H7 (cell line): ENCODE results near the gene HACD4. TPM values are rescaled to one million over a fixed set of nuclear protein-coding genes. Genes with fewer than 3 reads are reported as not detected.

Experiments
- DNase-seq: peaks from one replicate; pipeline ENCODE4 v3.0.0; 2012
- H3K27me3 ChIP-seq: 2 replicates; pipeline ENCODE4 v1.6.0; 2011; ENCODE audit warnings: mild to moderate bottlenecking, low read length; ENCODE audit not compliant: control insufficient read depth, insufficient read depth
- H3K36me3 ChIP-seq: replicated peaks from 2 replicates; pipeline ENCODE4 v1.5.1; 2011; ENCODE audit warnings: low read length; ENCODE audit not compliant: control insufficient read depth, insufficient read depth
- H3K4me3 ChIP-seq: 2 replicates; pipeline ENCODE4 v1.5.1; 2011; ENCODE audit warnings: low read depth, mild to moderate bottlenecking, control low read depth, low read length, moderate library complexity; ENCODE audit not compliant: insufficient read depth
- total RNA-seq: library from RNA; depleted of rRNA; stranded (reverse); fragments of >200 nt; shearing (Covaris generic); gene quantifications from 2 replicates; pipeline ENCODE4 v1.2.3, GENCODE V29; 2014

Gene HACD4
- total RNA-seq, 1 experiment from 2014 or later: 0.42 TPM

DNA sequence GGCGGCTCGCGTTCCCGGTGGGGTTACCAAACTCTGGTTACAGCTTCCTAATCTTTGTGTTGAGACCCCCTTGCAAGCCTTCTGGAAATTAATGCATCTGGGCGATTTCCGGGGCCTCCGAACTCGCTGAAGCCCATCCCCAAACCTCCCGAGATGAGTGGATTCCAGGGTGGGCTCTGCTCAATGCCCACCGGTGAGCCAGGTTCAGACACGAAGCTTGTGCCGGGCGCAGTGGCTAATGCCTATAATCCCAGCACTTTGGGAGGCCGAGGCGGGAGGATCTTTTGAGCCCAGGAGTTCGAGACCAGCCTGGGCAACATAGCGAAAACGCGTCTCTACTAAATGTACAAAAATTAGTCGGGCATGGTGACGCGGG, 356 bp upstream of the HACD4 start:
- no peak for DNase-seq
- peak overlapping the region; percentile 45 for H3K4me3 ChIP-seq

DNA sequence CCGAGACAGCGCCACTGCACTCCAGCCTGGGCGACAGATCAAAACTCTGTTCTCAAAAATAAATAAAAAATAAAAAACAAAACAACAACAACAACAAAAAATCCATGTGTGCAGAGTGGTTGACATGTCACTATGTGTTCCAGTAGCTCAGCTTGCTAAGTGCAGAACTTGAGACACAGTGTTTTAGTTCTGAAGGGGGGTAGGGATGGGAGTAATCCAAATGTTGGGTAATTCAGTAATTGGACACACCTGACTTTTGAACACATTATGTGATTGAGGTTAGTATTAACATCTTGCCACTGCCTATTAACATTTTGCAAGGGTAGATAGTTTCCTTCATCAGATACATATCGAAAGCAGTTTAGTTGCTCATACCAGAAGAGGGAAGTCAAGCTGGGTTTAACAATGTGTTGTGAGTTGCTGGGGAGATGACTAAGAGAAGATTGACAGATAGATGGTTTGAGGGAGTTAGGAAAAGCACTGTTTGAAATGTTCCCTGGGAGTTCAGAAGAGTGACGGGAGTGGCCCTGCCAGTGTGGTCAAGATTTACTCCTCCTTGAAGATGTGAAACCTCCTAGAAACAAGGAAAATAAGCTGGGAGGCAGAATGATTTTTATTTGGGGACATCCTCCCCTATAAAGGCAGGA, 928 bp downstream of the HACD4 start:
- Histone ChIP-seq H3K36me3 (no peaks in the 10 kb centered on the region), H3K4me3 (no peak overlapping the region), H3K27me3 (no peaks in the 10 kb centered on the region)
- DNase-seq: peak; percentile 26

More for the DNA sequence above, 356 bp upstream of the HACD4 start:
- H3K36me3 ChIP-seq: no peaks in the 10 kb centered on the region
- H3K27me3 ChIP-seq: no peaks in the 10 kb centered on the region; the same call in 1 of the 2 replicates

DNA sequence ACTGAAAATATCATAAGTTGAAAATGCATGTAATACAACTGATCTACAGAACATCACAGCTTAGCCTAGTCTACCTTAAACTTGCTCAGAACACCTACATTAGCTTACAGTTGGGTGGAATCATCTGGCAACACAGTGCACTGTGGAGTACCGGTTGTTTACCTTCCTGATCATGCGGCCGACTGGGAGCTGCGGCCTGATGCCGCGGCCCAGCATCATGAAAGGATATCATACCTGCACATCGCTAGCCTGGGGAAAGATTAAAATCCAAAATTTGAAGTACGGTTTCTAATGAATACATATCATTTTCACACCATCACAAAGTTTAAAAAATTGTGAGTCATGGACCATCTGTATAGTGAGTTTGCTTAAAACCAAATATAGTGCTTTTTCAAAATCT, 1.8 kb downstream of the HACD4 start:
- H3K4me3 ChIP-seq: no peak overlapping the region
- no peaks in the 10 kb centered on the region for H3K36me3 ChIP-seq
- DNase-seq: no peak
- no peaks in the 10 kb centered on the region for H3K27me3 ChIP-seq

DNA sequence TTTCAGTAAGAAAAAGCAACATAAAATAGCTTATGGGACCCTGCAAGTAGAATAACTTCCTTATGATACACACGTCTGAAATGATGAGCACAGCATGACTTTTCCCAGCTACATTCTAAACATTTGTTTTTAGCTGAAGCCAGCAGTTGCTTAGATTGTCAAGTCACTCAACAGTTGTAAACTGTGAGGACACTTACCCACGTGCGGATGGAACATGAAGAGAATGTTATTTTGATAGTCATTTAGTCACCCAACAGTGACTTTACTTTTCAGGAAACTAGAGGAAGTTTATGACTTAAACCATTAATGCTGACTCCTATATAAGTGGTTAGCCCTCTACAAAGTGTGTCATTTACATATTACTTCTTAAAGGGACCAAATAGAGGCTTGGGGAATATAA, 3.0 kb downstream of the HACD4 start:
- Histone ChIP-seq H3K4me3 (no peak overlapping the region), H3K27me3 (no peaks in the 10 kb centered on the region), H3K36me3 (no peaks in the 10 kb centered on the region)
- no peak for DNase-seq

DNA sequence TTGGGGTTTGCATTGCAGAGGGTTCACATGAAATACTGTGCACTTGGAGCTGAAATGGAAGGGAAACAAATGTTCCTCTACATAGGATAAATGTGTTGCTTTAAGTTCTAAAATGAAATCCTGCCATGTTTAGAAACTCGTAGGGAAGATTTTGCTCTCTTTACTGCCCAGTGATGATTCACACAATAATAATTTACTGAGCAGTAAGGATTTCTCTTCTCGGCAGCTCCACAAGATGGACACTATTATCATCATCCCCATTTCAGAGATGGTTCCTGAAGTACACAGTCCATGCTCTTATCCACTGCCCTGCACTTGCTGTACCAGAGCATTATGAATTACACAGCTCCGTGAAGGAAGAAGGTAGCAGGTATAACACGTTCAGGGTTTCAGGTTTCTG, 4.1 kb downstream of the HACD4 start:
- Histone ChIP-seq H3K36me3 (no peaks in the 10 kb centered on the region), H3K4me3 (no peak overlapping the region), H3K27me3 (no peaks in the 10 kb centered on the region)
- no peak for DNase-seq

DNA sequence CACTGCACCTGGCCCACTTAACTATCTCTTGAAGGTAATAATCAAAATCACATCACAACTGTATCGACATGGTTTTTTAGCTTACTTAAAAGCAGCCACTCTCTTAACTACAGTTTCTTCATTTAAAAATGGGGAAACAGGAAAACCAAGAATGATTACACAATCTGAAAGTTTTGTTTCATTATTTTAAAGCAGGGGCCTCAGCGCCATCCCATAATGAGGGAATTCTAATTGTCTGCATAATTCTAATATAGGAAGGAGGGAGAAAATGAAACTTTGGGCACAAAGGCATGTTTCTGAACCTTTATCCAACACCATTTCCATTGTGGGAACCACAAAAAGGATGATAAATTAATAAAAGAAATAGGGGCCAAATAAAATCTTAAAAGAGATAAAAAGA, 7.6 kb downstream of the HACD4 start:
- Histone ChIP-seq H3K4me3 (no peak overlapping the region), H3K27me3 (no peaks in the 10 kb centered on the region), H3K36me3 (no peaks in the 10 kb centered on the region)
- no peak for DNase-seq

DNA sequence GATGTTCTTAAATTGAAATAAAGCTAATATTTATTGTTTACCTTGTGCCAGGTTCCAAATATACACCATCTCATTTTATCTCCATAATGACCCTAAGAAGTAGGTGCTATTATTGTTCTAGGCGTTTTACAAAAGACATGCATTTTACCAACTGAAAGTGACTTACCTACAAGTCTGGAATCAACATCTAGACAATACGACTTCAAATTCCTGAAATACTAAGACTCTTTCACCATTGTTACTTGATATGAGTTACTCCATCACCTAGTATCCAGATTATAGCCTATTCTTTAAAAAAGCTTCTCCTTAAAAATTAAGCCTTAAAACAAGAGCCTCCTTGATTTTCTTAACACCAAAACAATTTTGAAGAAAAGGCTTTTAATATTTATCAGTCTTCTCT, 13.3 kb downstream of the HACD4 start:
- DNase-seq: no peak
- Histone ChIP-seq H3K4me3 (no peak overlapping the region), H3K27me3 (no peaks in the 10 kb centered on the region), H3K36me3 (no peaks in the 10 kb centered on the region)

DNA sequence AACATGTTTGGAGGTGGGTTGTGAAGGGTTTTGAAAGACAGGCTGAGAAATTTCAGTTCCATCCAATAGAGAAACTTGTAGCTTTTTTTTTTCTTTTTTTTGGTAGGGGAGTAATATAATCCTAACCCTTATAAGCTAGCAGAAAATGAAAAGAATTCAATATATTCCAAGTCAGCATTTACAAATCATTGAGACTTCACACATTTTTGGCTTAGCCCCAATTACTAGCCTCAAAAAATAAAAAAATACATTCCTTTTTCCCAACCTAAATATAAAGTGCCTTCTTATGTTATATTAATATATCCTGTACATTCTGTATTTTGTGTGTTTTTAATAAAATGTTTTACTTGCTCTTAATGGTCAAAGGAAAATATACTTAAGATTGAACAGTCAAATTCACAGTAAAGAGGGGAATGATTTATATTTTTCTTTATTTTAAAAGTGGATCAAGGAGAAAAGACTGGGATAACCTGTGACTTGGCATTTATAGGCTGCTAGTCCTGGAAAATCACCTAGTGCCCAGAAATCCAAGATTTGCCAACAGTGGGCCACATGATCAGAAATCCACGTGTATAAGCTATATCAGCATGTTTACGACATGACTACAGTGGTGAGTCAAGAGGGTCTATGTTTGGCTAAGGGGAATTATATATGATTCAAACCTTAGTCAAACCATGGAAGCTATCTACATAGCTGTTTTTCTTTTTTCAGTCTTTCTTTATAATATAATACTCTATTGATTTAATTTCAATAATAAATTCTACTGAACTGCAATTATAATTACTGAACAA, 14.5 kb downstream of the HACD4 start:
- no peaks in the 10 kb centered on the region for H3K36me3 ChIP-seq
- DNase-seq: no peak
- H3K27me3 ChIP-seq: no peaks in the 10 kb centered on the region
- no peak overlapping the region for H3K4me3 ChIP-seq

DNA sequence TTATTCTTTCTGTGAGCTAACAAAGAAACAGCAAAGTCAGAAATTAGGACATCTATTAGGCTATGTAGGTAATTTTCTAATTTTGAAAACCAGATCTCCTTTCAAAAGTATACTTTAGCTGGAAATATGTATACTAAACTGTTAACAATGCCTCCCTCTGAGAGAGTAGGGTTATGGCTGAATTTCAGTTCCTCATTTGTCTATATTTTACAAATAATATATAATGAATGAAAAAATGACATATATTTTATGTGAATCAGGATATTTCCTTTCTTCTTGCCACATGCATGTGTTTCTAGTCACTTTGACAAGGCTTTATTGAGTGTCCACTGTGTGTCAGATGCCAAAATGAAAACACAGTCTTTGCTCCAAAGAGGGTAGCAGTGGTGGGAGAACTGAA, 15.4 kb downstream of the HACD4 start:
- no peak for DNase-seq
- no peaks in the 10 kb centered on the region for H3K36me3 ChIP-seq
- no peaks in the 10 kb centered on the region for H3K27me3 ChIP-seq
- no peak overlapping the region for H3K4me3 ChIP-seq

DNA sequence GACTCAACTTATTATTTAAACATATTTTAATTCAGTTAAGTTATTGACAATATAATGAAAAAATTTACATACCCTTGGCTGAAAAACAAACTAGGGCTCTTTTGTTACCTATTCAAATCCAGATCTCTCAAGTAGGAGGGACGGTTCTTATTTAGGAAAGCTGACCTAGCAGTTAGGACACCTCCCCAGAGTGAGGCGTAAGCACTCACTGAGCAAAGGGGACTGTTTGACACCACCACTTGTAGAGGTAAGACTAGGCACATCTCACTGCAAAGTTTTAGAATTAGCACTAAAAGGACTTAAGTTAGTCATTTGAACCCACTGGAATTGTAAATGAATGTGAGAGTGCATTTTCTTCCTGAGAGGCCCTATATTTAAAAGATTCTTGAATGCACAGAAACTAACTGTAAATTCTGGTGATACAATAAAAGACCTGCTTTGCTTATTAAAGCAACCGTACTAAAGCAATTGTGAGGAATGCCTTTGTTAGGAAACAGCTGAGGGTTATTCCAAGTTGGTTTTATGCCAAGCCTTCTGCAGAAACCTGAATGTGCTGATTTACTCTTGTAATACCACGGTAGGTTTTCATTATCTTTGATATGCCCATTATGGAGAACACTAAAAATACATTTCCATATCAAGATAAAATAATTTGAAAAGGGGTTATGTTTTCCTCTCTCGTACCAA, 16.2 kb downstream of the HACD4 start:
- Histone ChIP-seq H3K27me3 (no peaks in the 10 kb centered on the region), H3K4me3 (no peak overlapping the region), H3K36me3 (no peaks in the 10 kb centered on the region)
- no peak for DNase-seq

DNA sequence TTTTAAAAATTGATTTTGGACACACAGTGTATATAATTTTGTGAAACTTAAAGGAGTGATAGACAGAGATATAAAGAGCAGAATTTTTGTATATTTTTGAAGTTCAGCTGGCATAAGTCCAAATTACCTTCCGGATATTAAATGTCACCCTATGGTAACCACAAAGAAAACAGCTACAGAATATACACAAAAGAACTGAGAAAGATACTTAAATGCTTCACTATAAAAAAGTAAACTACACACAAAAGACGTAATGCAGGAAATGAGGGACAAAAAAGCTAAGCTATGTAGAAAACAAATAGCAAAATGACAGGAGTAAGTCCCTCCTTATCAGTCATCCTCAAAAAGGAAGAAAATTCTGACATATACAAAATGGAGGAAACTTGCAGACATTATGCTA, 29.4 kb downstream of the HACD4 start:
- Histone ChIP-seq H3K27me3 (no peaks in the 10 kb centered on the region), H3K4me3 (no peak overlapping the region), H3K36me3 (no peaks in the 10 kb centered on the region)
- no peak for DNase-seq

DNA sequence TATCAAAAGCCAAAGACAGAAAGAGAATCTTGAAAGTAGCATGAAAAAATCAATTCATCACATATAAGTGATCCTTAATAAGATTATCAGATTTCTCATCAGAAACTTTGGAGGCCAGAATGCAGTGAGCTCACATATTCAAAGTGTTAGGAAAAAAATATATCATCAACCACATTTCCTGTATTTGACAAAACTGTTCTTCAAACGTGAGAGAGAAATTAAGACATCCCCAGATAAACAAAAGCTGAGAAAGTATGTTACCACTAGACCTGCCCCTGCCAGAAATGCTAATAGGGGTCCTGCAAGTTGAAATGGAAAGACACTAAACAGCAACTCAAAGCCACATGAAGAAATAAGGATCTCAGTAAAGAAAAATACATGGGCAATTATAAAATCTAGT, 29.9 kb downstream of the HACD4 start:
- Histone ChIP-seq H3K4me3 (no peak overlapping the region), H3K27me3 (no peaks in the 10 kb centered on the region), H3K36me3 (no peaks in the 10 kb centered on the region)
- DNase-seq: no peak

DNA sequence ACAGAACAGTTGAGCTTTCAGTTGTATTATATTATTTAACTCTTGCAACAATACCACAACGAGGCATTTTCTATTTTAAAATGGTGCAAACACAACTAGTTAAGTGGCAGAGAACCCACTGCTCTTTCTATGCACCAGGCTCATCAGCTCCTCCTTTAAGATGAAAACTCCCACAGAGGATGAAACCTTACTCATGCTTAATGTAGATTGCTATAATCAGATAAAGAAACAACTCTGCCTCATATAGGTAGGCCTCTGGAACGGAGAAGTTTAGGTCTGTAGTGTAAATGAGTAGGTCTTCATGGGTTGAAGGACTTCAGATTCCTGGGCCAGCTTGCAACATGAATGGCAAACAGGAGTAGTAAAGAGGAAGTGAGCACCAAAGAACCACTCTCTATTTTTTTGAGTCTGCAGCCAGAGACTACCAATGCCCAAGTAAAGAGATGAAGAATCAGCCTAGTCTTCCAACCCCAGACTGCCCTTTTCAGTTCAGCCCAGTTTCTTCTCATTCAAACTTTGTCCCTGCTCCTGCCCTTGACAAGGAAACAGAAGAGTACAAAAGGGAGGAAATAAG, 33.9 kb downstream of the HACD4 start:
- no peak for DNase-seq

DNA sequence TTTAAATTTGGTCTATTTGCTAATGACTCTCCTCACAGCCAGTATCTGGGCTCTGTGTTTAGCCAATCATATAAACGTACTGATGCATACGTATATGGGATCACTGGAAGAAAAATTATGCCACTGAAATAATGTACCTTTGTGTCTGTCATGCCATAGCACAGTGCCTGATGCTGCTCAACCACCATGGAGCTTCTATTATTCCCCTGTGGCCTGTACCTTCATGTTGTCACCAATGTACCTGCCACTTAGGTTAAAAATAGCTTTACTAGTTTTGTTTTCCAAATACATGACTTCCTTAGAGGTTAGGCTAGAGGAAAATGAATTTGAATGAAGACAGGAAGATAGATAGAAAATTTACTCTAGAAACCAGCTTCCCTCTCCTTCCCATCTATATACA, 34.6 kb downstream of the HACD4 start:
- Histone ChIP-seq H3K36me3 (no peaks in the 10 kb centered on the region), H3K4me3 (no peak overlapping the region), H3K27me3 (no peaks in the 10 kb centered on the region)
- DNase-seq: no peak

More for the DNA sequence above, 33.9 kb downstream of the HACD4 start:
- Histone ChIP-seq H3K4me3 (no peak overlapping the region), H3K27me3 (no peaks in the 10 kb centered on the region), H3K36me3 (no peaks in the 10 kb centered on the region)

DNA sequence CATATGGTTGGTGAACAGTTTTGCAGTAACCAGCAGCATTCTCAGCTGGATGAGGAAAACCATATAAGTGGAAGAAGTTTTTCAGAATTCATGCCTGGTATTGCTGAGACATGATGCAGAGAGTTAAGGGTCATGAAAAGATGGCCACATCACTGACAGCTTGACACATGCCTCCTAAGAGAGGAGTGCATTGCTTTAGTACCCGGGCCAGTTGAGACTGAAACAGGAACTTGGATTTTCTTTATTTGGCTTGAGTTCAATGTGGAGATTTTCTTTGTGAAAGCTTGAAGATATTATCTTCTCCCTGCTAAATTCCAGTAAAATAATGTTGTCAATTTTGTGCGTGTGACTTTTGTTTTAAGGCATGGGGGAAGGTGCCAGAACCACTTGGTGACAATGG, 35.8 kb downstream of the HACD4 start:
- no peak for DNase-seq
- Histone ChIP-seq H3K36me3 (peaks cover 1% of the 10 kb centered on the region), H3K27me3 (no peaks in the 10 kb centered on the region), H3K4me3 (no peak overlapping the region)
